Caco-2 (cell line): ENCODE results near the gene HOGA1. TPM values are rescaled to one million over a fixed set of nuclear protein-coding genes. Genes with fewer than 3 reads are reported as not detected.
"Not testable (repeated sequence)": the region's sequence is repeated elsewhere in the genome, so short reads cannot be mapped to it uniquely, and the experiment has no call there.

Experiments used
- BruUV-seq: library from RNA; stranded (reverse); fragments of 400-500 nt; replicated peaks from 2 replicates; lab custom pipeline; 2021; lab: Mats Ljungman, UMichigan
- CTCF ChIA-PET: fragments of 300-600 bp; sonication (Branson Sonifier 250); formaldehyde crosslinking; loops from one replicate; lab custom pipeline; 2022; ENCODE audit warnings: antibody characterized with exemption; lab: Charles Lee
- POLR2A ChIA-PET: fragments of 300-600 bp; sonication (Branson Sonifier 250); formaldehyde crosslinking; loops from one replicate; lab custom pipeline; 2022; ENCODE audit warnings: antibody characterized with exemption; lab: Charles Lee
- DNase-seq, 2 experiments: peaks; one replicate each; pipeline versions ENCODE4 v3.0.0 to v3.0.0-alpha.2; 2020 to 2022
- H3K27me3 ChIP-seq: replicated peaks from 2 replicates; pipeline ENCODE4 v1.6.0; 2011; ENCODE audit warnings: low read length; ENCODE audit not compliant: control insufficient read depth, insufficient read depth
- H3K36me3 ChIP-seq: 2 replicates; pipeline ENCODE4 v1.5.1; 2011; ENCODE audit warnings: low read length; ENCODE audit not compliant: control insufficient read depth, insufficient read depth
- H3K4me1 ChIP-seq: fragments of 250-450 bp; sonication (Bioruptor Pico); 2 replicates; pipeline ENCODE4 v1.5.1; 2020; ENCODE audit warnings: mild to moderate bottlenecking
- H3K4me3 ChIP-seq: 2 replicates; pipeline ENCODE4 v1.5.1; 2011; ENCODE audit warnings: low read depth, mild to moderate bottlenecking, control low read depth, low read length
- H3K9me3 ChIP-seq: fragments of 250-450 bp; sonication (Bioruptor Pico); 2 replicates; pipeline ENCODE4 v1.5.1; 2020; ENCODE audit warnings: mild to moderate bottlenecking, moderate library complexity
- H3K27ac Mint-ChIP-seq: one replicate; pipeline ENCODE4 v1.8.0; 2022; ENCODE audit warnings: mixed read lengths; ENCODE audit not compliant: unreplicated experiment
- H3K27me3 Mint-ChIP-seq: one replicate; pipeline ENCODE4 v1.8.0; 2022; ENCODE audit warnings: mixed read lengths; ENCODE audit not compliant: insufficient read depth, unreplicated experiment
- H3K36me3 Mint-ChIP-seq: one replicate; pipeline ENCODE4 v1.8.0; 2022; ENCODE audit warnings: mild to moderate bottlenecking, mixed read lengths; ENCODE audit not compliant: insufficient read depth, unreplicated experiment
- H3K4me1 Mint-ChIP-seq: one replicate; pipeline ENCODE4 v1.8.0; 2022; ENCODE audit warnings: low read depth, mixed read lengths; ENCODE audit not compliant: unreplicated experiment
- H3K4me3 Mint-ChIP-seq: one replicate; pipeline ENCODE4 v1.8.0; 2022; ENCODE audit warnings: mild to moderate bottlenecking, moderate library complexity, mixed read lengths; ENCODE audit not compliant: unreplicated experiment
- H3K9me3 Mint-ChIP-seq: one replicate; pipeline ENCODE4 v1.8.0; 2022; ENCODE audit warnings: mixed read lengths; ENCODE audit not compliant: unreplicated experiment
- CTCF ChIP-seq, 2 experiments: fragments of 200-600 bp in 1 of 2; IDR thresholded peaks; 1 replicate in 1 of 2; 2 replicates in 1 of 2; pipeline versions ENCODE4 v1.5.1 to v1.8.0; 2011 to 2022; ENCODE audit warnings: antibody characterized with exemption in 1 of 2, control low read depth in 1 of 2, inconsistent platforms in 1 of 2, low read depth in 1 of 2, low read length in 1 of 2, mild to moderate bottlenecking in 1 of 2, moderate library complexity in 1 of 2; ENCODE audit not compliant: insufficient read depth in 1 of 2, severe bottlenecking in 1 of 2, unreplicated experiment in 1 of 2
- intact Hi-C: fragments of 100-400 bp; cut with micrococcal nuclease; formaldehyde crosslinking; loops from one replicate; pipeline ENCODE4 v1.10.0; 2022; ENCODE audit not compliant: unreplicated experiment
- total RNA-seq: library from RNA; stranded (reverse); gene quantifications from 2 replicates; pipeline ENCODE4 v1.2.3, GENCODE V29; 2022

Gene HOGA1
- total RNA-seq, 1 experiment from 2014 or later, result 0.50 TPM

- ChIA-PET POLR2A (interaction anchor here (0.7 kb wide), 1 partner anchor 23 kb away, joined by 4 read pairs; no protein-coding TSS in a partner anchor), CTCF (no interaction called here)
- intact Hi-C loops, result no loop called here
- Histone ChIP-seq H3K27me3 (no peaks in the 10 kb centered on the region), H3K36me3 (no peaks in the 10 kb centered on the region), H3K9me3 (no peaks in the 10 kb centered on the region), H3K4me3 (no peak overlapping the region), H3K4me1 (peaks cover 6% of the 10 kb centered on the region; the same call in 1 of the 2 replicates)
- no peak overlapping the region for H3K27ac Mint-ChIP-seq
- H3K9me3 Mint-ChIP-seq, result no peaks in the 10 kb centered on the region
- no peaks in the 10 kb centered on the region for H3K27me3 Mint-ChIP-seq
- no peaks in the 10 kb centered on the region for H3K36me3 Mint-ChIP-seq
- no peak for TF ChIP-seq CTCF (IDR thresholded peaks at IDR 0.05; ENCODE audit: insufficient read depth in 1 of 2, low read depth in 1 of 2, low read length in 1 of 2, severe bottlenecking in 1 of 2, unreplicated experiment in 1 of 2)
- H3K4me3 Mint-ChIP-seq, result no peak overlapping the region
- no TSS peak for BruUV-seq
- no peak for DNase-seq
- peaks cover 12% of the 10 kb centered on the region for H3K4me1 Mint-ChIP-seq
Observed at GRCh38 chr10:97551271-97551670, 32.9 kb upstream of the HOGA1 start.

DNA sequence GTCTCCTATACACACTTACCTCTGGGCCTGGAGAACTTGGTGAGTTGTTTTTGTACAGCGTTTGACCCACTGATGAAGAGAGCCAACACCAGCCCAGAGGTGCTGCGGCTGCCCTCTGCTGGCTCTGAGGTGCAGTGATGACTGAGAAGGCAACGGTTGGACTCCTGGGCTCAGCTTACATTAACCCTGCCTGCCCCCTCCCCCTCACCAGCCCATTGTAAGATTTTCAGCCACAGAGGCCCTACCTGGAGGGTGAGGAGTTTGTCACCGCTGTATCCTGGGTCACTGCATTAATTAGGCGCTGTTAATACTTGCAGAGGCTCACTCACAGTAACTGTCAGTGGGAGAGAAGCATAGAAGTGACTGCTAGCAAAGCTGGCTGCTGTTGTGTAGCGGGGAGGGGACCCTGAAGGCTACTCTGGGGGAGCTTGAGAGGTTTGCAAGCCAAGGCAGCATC is 30.6 kb upstream of the HOGA1 start:
- H3K27ac Mint-ChIP-seq, result no peak overlapping the region
- peaks cover 12% of the 10 kb centered on the region for H3K4me1 Mint-ChIP-seq
- Histone ChIP-seq H3K4me1 (peaks cover 6% of the 10 kb centered on the region; the same call in 1 of the 2 replicates), H3K9me3 (no peaks in the 10 kb centered on the region), H3K36me3 (no peaks in the 10 kb centered on the region), H3K27me3 (no peaks in the 10 kb centered on the region), H3K4me3 (no peak overlapping the region)
- DNase-seq, result peak; percentile 70 to 74
- intact Hi-C loops, result loop anchor here (1.0 kb wide), 3 partner anchors 55 to 146 kb away; partner anchors contain the start of genes MMS19 and UBTD1
- no peaks in the 10 kb centered on the region for H3K27me3 Mint-ChIP-seq
- TF ChIP-seq CTCF (IDR thresholded peaks at IDR 0.05; ENCODE audit: insufficient read depth in 1 of 2, low read depth in 1 of 2, low read length in 1 of 2, severe bottlenecking in 1 of 2, unreplicated experiment in 1 of 2), result peak; percentile 72 to 94
- no TSS peak for BruUV-seq
- CTCF ChIA-PET, result interaction anchor here (0.6 to 2.1 kb wide), 11 partner anchors 13 to 1968 kb away, joined by 3 to 11 read pairs (median 4); partner anchors contain the start of genes ANKRD2 and UBTD1
- H3K4me3 Mint-ChIP-seq, result no peak overlapping the region
- H3K36me3 Mint-ChIP-seq, result no peaks in the 10 kb centered on the region
- POLR2A ChIA-PET, result no interaction called here
- no peaks in the 10 kb centered on the region for H3K9me3 Mint-ChIP-seq

GRCh38 chr10:97554336-97554735 is 29.9 kb upstream of the HOGA1 start:
- not testable (repeated sequence) for H3K36me3 Mint-ChIP-seq

GRCh38 chr10:97555541-97555940 is 28.6 kb upstream of the HOGA1 start:
- POLR2A ChIA-PET, H3K36me3 Mint-ChIP-seq, H3K9me3 ChIP-seq, H3K4me1 ChIP-seq, CTCF ChIA-PET, H3K4me1 Mint-ChIP-seq, BruUV-seq, H3K9me3 Mint-ChIP-seq, H3K27me3 Mint-ChIP-seq, H3K4me3 ChIP-seq, intact Hi-C loops, H3K36me3 ChIP-seq, DNase-seq, H3K4me3 Mint-ChIP-seq, H3K27ac Mint-ChIP-seq, H3K27me3 ChIP-seq: not testable (repeated sequence)

More at GRCh38 chr10:97554336-97554735, 29.9 kb upstream of the HOGA1 start:
- H3K36me3 ChIP-seq, H3K4me3 ChIP-seq, H3K27me3 ChIP-seq, BruUV-seq, H3K4me3 Mint-ChIP-seq, DNase-seq, H3K4me1 ChIP-seq, H3K9me3 ChIP-seq, intact Hi-C loops, POLR2A ChIA-PET, H3K27ac Mint-ChIP-seq, H3K9me3 Mint-ChIP-seq, H3K27me3 Mint-ChIP-seq: not testable (repeated sequence)
- peaks cover 12% of the 10 kb centered on the region for H3K4me1 Mint-ChIP-seq
- CTCF ChIA-PET, result interaction anchor here (0.7 to 2.1 kb wide), 6 partner anchors 14 to 111 kb away, joined by 3 to 11 read pairs (median 6); partner anchors contain the start of genes ANKRD2 and UBTD1

DNA sequence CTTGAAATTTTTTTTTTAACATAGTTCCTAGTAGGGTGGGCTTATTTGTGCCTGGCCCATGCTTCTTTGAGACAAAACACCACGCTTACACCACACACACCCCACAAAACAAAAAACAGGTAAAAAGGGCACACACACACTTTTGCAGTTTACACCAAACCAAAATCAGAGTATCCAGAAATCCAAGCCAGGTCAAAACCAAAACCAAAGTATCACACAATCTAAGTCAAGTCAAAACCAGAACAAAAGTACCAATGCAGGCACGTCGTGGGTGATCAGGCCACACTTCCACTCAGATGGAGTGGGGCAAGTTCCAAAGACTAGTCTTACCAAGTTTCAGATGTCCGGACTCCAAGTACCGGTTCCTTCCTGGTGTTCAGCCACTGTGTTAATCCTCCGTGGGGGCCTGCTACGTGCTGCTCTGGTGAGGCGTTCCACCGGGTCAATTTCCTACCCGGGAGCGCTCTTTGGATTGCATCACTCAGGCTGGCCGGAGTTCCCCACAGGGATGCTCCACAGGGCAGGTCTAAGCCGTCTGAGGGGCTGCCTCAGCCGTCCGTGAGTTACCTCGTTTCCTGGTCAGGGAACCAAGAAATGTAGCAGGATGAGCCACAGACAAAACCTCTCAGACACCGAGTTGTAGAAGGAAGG is 23.3 kb upstream of the HOGA1 start:
- H3K4me3 Mint-ChIP-seq, CTCF ChIA-PET, BruUV-seq, H3K36me3 Mint-ChIP-seq, H3K27ac Mint-ChIP-seq, H3K4me1 ChIP-seq, intact Hi-C loops, H3K27me3 Mint-ChIP-seq, DNase-seq, H3K4me3 ChIP-seq, H3K9me3 ChIP-seq, POLR2A ChIA-PET, H3K27me3 ChIP-seq, H3K36me3 ChIP-seq: not testable (repeated sequence)
- Mint-ChIP-seq H3K4me1 (peaks cover 16% of the 10 kb centered on the region), H3K9me3 (peaks cover 20% of the 10 kb centered on the region)
